NOMO-1 treated with DMSO at 0.1 percent for 48 hours (cell line): ENCODE data around the gene MARCKSL1.
A peak's percentile ranks its signal among the peaks of the same experiment; 100 is the strongest.

Source experiments
- DNase-seq: peaks from one replicate; lab custom pipeline; 2025; ENCODE audit not compliant: unreplicated experiment; lab: John Stamatoyannopoulos, UW

The MARCKSL1 gene

GRCh38 chr1:32353431-32353830, 17.4 kb upstream of the MARCKSL1 start:
- DNase-seq = no peak

GRCh38 chr1:32352831-32353383, 16.9 kb upstream of the MARCKSL1 start:
- no peak for DNase-seq

DNA sequence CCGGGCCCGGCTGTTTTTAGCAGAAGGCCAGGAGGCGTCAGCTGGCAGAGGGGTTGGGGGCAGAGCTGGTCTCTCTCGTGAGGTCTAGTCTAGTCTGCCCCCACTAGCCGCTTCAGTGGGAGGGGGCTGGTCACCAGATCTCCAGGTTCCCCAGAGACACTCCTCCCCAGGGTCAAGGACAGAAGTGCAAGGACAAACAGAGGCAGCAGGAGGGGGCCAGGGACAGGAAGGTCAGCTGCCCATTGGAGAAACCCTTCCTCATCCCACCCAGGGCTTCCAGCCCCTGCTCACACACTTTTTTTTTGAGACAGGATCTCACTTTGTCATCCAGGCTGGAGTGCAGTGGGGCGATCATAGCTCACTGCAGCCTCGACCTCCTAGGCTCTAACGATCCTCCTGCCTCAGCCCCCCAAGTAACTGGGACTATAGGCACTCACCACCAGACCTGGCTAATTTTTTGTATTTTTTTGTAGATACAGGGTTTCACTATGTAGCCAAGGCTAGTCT, 16.3 kb upstream of the MARCKSL1 start:
- DNase-seq = no peak

DNA sequence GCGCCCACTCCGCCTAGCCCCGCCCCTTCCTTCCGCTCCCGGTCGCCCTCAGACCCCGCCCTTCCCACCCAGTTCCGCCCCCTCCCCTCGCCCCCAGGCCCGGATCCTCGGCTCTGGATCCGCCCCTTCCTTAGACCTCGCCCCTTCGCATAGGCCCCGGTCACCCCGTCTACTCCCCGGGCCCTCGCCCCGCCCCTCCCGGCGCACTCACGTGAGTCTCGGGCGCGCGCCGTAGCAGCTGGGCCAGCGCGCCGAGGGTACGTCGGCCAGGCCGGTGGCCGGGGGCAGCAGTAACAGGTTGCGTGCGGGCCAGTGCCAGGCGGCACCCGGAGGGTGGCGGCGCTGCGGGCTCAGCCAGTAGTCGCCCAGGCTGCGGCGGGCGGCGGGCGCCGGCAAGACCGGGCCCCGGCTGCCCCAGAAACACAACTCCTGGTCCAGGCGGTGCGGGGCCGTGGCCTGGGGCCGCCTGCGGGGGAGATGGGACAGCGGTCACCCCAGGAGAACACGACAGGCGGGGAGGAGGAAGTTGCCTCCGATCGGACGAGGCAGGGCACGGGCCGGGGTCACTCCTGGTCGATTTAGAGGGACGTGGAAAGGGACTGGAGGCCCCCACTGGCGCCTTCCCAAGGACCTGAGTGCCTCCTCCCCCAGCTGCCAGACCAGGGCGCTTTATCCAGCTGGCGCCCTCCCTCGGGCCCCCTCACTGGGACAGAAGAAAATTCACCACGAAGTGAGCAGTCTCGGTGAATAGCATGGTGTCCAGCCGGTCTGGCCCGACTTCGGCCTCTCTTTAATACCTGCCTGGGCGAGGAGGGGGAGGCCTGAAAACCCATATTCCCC, 15.6 kb upstream of the MARCKSL1 start:
- DNase-seq = peak; percentile 87

DNA sequence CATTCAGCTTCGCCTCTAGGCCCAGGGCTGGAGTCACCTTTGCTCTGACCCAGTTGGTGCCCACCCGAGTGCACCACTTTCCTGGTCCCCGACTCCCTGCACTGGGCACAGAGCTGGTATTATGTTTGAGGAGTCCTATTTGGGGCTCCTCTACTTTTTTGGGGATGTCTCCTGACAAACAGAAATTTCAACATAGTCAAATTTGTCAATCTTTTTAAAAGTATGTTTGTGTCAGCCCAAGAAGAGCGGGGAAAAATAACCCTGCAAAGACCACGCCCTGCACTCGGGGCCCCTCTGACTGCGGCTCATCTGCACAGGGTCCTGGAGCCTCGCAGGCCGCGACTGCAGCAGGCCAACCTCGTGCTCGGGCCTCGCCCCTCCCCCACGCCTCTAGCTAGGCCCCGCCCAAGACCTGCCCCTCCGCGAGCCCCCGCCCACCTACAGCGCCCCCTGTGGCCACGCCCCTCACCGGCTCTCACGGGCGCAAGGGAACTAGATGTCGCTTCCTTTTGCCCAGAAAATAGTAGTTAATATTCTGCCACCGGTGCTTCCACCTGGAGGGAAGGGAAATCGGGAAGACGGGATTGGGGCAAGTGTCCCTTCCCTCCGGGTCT, 14.9 kb upstream of the MARCKSL1 start:
- no peak for DNase-seq

DNA sequence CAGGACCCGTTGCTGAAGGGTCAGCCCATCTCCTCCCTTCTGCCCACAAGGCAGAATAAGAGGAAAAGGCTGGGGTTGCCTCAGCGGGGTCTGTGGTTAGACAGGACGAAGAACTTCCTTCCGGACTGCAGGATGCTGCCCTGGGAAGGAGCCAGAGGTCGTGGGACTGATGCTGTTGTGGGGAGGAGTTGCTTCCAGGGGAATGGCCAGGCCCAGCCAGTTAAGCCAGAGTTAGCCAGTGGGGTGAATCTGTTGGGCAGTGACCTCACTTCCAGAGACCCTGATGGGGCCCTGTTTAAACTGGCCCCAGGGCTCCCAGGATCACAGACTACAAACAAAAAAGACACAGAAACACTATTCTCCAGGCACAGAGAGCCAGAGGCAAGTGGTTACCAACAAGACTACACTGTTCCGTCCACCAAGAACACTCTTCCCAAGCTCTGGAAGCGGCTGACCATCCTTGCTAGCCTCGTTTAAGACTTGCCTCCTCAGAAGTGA, 13.2 kb upstream of the MARCKSL1 start:
- no peak for DNase-seq

DNA sequence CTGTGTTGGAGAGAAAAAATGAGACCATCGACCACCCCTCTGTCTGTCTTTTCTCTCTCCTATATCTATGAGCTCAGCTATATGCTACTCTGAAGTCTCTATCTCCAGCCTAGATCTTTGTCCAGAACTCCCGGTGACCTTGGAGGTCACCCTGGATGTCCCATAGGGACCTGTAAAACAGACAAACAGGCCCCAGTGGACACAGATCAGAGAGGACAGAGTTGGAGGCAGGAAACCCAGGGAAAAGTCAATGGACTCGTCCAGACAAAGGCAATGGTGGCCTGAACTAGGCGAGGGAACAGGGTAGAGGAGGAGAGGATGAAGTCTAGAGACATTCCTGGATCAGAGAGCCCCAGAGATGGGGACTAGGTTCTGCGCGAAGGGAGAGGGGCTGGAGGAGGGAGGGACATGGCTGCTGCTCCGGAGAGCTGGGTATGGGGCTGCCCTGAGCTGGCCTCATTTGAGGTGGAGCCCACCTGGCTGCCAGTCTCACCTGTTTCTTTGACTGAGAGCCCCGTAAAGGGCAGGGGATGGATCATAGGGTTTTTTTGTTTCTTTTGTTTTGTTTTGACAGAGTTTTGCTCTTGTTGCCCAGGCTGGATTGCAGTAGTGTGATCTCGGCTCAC, 10.6 kb upstream of the MARCKSL1 start:
- DNase-seq = no peak

- DNase-seq = no peak
Observed at GRCh38 chr1:32345289-32345827, 9.3 kb upstream of the MARCKSL1 start.

DNA sequence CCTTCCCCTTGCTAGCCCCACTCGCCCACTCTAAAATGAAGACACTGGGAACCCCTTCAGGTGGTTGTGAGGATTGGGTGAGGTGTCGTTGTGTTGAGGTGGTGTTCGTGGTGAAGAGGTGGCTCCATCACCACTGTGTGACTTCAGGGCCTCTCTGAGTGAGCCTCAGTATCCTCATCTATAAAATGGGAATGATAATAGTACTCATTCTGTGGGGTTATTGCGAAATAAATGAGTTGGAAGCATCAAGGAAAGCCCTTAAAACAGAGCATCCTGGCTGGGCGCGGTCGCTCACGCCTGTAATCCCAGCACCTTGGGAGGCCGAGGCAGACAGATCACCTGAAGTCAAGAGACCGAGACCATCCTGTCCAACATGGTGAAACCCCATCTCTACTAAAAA, 6.7 kb upstream of the MARCKSL1 start:
- DNase-seq = no peak

DNA sequence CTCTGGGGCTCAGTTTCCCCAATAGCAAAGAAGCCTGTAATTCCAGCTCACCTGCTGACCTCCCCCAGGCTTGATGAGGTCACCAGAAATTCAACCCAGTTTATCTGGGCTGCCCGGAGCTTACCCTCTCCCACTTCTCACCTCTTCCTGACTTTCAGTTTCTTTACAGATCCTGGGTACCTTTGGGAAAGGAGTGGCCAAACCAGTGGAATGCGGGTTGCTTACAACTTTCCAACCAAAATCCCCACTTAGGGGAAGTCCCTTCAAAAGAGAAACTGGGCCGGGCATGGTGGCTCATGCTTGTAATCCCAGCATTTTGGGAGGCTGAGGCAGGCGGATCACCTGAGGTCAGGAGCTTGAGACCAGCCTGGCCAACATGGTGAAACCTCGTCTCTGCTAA, 5.9 kb upstream of the MARCKSL1 start:
- DNase-seq = no peak

- DNase-seq = no peak
Observed at GRCh38 chr1:32341186-32341757, 5.2 kb upstream of the MARCKSL1 start.

- DNase-seq = peak; percentile 76
Observed at GRCh38 chr1:32339363-32339978, 3.4 kb upstream of the MARCKSL1 start.

DNA sequence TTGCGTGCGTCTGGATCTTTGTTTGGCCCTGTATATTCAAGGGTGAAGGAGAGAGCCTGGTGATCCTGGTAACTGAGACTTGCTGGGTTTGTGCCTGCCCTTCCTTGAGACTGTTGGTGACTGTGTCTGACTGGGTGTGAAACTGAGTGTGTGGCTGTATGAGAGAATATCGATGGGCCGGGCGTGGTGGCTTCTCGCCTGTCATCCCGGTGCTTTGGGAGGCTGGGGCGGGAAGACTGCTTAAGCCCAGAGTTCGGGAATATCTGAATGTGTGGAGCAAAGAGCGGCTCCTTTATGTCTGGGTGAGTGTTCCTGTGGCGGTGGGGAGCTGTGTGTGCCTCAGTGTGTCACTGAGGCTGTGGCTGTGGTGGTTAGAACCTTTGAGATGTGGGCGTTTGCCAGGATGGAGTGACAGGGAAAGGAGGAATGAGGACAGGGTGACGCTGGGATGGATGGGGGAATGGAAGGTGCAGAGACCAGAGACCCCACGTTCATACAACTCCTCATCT, 2.7 kb upstream of the MARCKSL1 start:
- no peak for DNase-seq

- DNase-seq = peak; percentile 60
Observed at GRCh38 chr1:32337855-32338636, 2.0 kb upstream of the MARCKSL1 start.

DNA sequence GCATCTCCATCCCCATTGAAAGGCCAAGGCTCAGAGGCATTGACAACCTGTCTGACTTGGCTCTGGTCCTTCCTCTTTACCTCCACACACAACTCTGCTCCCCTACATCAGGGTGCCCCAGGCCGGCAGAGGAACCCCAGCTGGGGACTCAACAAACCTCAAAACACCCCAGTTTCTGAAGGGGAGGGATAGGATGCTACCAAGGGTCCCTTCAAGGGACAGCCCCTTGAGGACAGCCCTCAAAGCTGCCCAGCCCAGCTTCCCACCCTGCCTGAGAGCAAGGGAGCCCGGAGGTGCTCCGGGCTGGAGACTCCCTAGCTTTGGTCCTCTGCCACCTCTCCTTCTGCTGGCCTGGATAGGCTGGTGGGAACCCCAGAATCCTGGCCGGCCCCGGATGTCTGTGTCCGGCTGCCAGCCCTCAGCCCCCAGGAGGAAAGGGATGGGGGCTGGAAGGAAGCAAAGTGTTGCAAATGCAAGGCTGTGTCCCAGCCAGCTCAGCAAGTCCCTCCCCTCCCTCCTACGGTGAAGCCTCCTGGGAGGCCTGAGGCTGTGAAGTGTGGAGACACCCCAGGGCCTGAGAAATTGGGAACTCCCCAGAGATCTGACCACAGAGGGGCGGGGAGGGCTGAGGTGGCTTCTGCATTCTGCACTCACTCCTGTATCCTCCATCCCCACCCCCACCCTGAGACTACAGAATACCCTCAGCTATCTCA, 1.1 kb upstream of the MARCKSL1 start:
- DNase-seq = peak; percentile 75

GRCh38 chr1:32336591-32336932, 529 bp upstream of the MARCKSL1 start:
- no peak for DNase-seq

- no peak for DNase-seq
Observed at GRCh38 chr1:32335535-32335789, 571 bp downstream of the MARCKSL1 start.

DNA sequence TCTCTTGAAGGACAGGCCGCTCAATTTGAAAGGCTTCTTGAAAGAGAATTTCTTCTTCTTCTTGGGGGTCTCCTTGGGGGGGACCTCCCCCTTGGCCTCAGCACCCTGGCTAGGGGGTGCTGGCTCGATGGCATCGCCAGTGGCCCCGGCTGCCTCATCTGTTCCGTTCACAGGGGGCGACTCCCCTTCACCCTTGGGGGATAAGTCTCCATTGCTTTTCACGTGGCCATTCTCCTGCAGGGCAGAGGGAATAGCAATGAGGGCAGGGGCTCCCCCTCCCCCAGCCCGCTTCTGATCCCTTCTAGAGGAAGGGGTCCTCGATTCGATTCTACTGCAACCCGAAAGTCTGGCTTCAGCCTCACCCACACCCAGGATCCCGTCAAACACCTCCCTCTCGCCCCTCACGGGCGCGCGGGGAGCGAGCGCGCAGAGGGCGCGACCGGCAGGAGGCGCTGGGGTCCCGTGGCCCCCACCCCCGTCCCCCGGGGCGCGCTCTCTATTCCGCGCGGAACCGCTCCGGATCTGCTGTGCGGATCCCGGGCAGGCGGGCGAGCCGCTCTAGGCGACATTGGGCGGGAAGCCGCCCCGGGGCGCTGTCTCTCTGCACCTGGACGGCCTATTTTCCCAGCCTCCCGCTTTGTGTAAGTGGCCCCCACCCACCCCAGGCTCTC, 1.0 kb downstream of the MARCKSL1 start:
- DNase-seq = peak; percentile 15
